ENCODE data around the gene GMDS.

GMDS gene

GRCh38 chr6:1584146-1584545, 661.3 kb downstream of the GMDS start:
- TF ChIP-seq BACH2 (CRISPR knock-in tag; IDR thresholded peaks at IDR 0.05; ENCODE audit: borderline replicate concordance) (no peak), CSRNP3 (CRISPR knock-in tag; IDR thresholded peaks at IDR 0.05) (no peak), ISL1 (CRISPR knock-in tag; IDR thresholded peaks at IDR 0.05) (no peak), SNAI2 (CRISPR knock-in tag; IDR thresholded peaks at IDR 0.05) (no peak)
- no peak for ATAC-seq

GRCh38 chr6:1581120-1581991, 664.0 kb downstream of the GMDS start:
- no peak for TF ChIP-seq ISL1 (CRISPR knock-in tag; IDR thresholded peaks at IDR 0.05)
- ATAC-seq, result no peak

DNA sequence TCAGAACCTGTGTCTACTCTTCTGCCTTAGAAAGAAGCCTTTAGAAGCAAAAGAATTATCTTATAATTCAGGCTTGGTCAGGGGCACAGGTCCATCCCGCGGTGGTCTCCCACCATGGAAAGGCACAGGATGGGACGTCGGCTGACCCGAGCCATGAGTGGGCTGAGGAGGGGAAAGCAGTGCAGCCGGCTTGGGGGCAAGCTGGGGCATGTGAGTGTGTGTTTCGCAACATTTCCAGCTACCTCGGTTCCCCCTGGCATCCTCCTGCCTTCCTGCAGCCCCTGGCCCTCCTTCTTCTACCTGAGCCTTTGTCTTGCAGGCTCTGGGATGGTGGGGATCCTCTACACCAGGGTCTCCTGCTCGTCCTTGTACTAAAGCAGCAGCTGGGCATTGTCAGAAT, 664.8 kb downstream of the GMDS start:
- TF ChIP-seq OSR1 (CRISPR knock-in tag; IDR thresholded peaks at IDR 0.05) (no peak), TSHZ2 (CRISPR knock-in tag; IDR thresholded peaks at IDR 0.05) (no peak), POU6F1 (CRISPR knock-in tag; IDR thresholded peaks at IDR 0.05; ENCODE audit: borderline replicate concordance, low read depth) (no peak), ARNTL (CRISPR knock-in tag; IDR thresholded peaks at IDR 0.05; ENCODE audit: borderline replicate concordance, low read depth) (no peak), BACH2 (CRISPR knock-in tag; IDR thresholded peaks at IDR 0.05; ENCODE audit: borderline replicate concordance) (no peak), SNAI2 (CRISPR knock-in tag; IDR thresholded peaks at IDR 0.05) (no peak), ZFP30 (CRISPR knock-in tag; IDR thresholded peaks at IDR 0.05) (no peak), ZNF565 (CRISPR knock-in tag; conservative IDR thresholded peaks at IDR 0.05; ENCODE audit: low read depth) (no peak), ZC3H10 (CRISPR knock-in tag; IDR thresholded peaks at IDR 0.05) (no peak), ZFP3 (CRISPR knock-in tag; IDR thresholded peaks at IDR 0.05) (no peak), ZNF8 (CRISPR knock-in tag; IDR thresholded peaks at IDR 0.05) (no peak), RARB (CRISPR knock-in tag; IDR thresholded peaks at IDR 0.05) (no peak), ISL1 (CRISPR knock-in tag; IDR thresholded peaks at IDR 0.05) (no peak)

GRCh38 chr6:1580109-1580508, 665.3 kb downstream of the GMDS start:
- ATAC-seq, result no peak
- TF ChIP-seq ZNF70 (CRISPR knock-in tag; IDR thresholded peaks at IDR 0.05) (no peak), ESRRG (CRISPR knock-in tag; IDR thresholded peaks at IDR 0.05) (no peak), ZFP30 (CRISPR knock-in tag; IDR thresholded peaks at IDR 0.05) (no peak), SNAI2 (CRISPR knock-in tag; IDR thresholded peaks at IDR 0.05) (no peak), CSRNP3 (CRISPR knock-in tag; IDR thresholded peaks at IDR 0.05) (no peak), GLIS3 (CRISPR knock-in tag; IDR thresholded peaks at IDR 0.05) (no peak), OSR1 (CRISPR knock-in tag; IDR thresholded peaks at IDR 0.05) (no peak), PATZ1 (CRISPR knock-in tag; IDR thresholded peaks at IDR 0.05; ENCODE audit: borderline replicate concordance) (no peak), CSDC2 (CRISPR knock-in tag; IDR thresholded peaks at IDR 0.05) (no peak)
- TF ChIP-seq, protein P1, sequence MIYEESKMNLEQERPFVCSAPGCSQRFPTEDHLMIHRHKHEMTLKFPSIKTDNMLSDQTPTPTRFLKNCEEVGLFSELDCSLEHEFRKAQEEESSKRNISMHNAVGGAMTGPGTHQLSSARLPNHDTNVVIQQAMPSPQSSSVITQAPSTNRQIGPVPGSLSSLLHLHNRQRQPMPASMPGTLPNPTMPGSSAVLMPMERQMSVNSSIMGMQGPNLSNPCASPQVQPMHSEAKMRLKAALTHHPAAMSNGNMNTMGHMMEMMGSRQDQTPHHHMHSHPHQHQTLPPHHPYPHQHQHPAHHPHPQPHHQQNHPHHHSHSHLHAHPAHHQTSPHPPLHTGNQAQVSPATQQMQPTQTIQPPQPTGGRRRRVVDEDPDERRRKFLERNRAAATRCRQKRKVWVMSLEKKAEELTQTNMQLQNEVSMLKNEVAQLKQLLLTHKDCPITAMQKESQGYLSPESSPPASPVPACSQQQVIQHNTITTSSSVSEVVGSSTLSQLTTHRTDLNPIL (CRISPR knock-in tag; IDR thresholded peaks at IDR 0.05; ENCODE audit: low read depth), result no peak

More for the DNA sequence above, 664.8 kb downstream of the GMDS start:
- no peak for ATAC-seq

Measured in SK-N-SH treated with all-trans-retinoic acid at 6 μM for 48 hours (cell line).